T-helper 17 cell (primary cell): ENCODE data around the gene TOX3. TPM values are rescaled to one million over a fixed set of nuclear protein-coding genes. Genes with fewer than 3 reads are reported as not detected.

Source experiments
- ATAC-seq: fragments of 150-1000 bp; cut with Tn5 transposase; 2 replicates; pipeline ENCODE4 v1.10.0; 2021; ENCODE audit warnings: mild to moderate bottlenecking, moderate library complexity
- DNase-seq, 3 donors: peaks; one replicate each; pipeline versions ENCODE4 v3.0.0 to v3.0.0-alpha.2; 2020 to 2021
- H3K9me3 ChIP-seq: one replicate; pipeline ENCODE4 v1.7.0; 2013; ENCODE audit warnings: low read length, mild to moderate bottlenecking; ENCODE audit not compliant: control insufficient read depth, poor library complexity, severe bottlenecking
- H3K27ac Mint-ChIP-seq: one replicate; pipeline ENCODE4 v1.8.0; 2022; ENCODE audit warnings: mild to moderate bottlenecking, moderate library complexity, mixed read lengths
- H3K27me3 Mint-ChIP-seq: one replicate; pipeline ENCODE4 v1.8.0; 2022; ENCODE audit warnings: mixed read lengths
- H3K36me3 Mint-ChIP-seq: one replicate; pipeline ENCODE4 v1.8.0; 2022; ENCODE audit warnings: low read depth, mixed read lengths
- H3K4me1 Mint-ChIP-seq: one replicate; pipeline ENCODE4 v1.8.0; 2022; ENCODE audit warnings: mild to moderate bottlenecking, mixed read lengths
- H3K4me3 Mint-ChIP-seq: one replicate; pipeline ENCODE4 v1.8.0; 2022; ENCODE audit warnings: mild to moderate bottlenecking, moderate library complexity, mixed read lengths
- total RNA-seq, 4 donors: library from RNA in 2 of 4; stranded (reverse) in 2 of 4; gene quantifications; one replicate each; pipeline ENCODE4 v1.2.3 and lab custom pipeline; 2022 to 2026

The TOX3 gene
- total RNA-seq, 2 donors from 2014 or later: not detected

GRCh38 chr16:52488837-52489289 lies 58.1 kb downstream of the TOX3 start:
- H3K9me3 ChIP-seq: no peaks in the 10 kb centered on the region
- DNase-seq (no peak), ATAC-seq (no peak)
- no peak overlapping the region for H3K4me3 Mint-ChIP-seq
- no peak overlapping the region for H3K27ac Mint-ChIP-seq
- H3K4me1 Mint-ChIP-seq: no peaks in the 10 kb centered on the region
- H3K27me3 Mint-ChIP-seq: no peaks in the 10 kb centered on the region
- no peaks in the 10 kb centered on the region for H3K36me3 Mint-ChIP-seq

GRCh38 chr16:52487849-52488457 lies 59.0 kb downstream of the TOX3 start:
- ATAC-seq (no peak), DNase-seq (no peak)
- Mint-ChIP-seq H3K36me3 (no peaks in the 10 kb centered on the region), H3K4me3 (no peak overlapping the region), H3K27me3 (no peaks in the 10 kb centered on the region), H3K27ac (no peak overlapping the region), H3K4me1 (no peaks in the 10 kb centered on the region)
- no peaks in the 10 kb centered on the region for H3K9me3 ChIP-seq

- Mint-ChIP-seq H3K4me3 (no peak overlapping the region), H3K27me3 (no peaks in the 10 kb centered on the region), H3K36me3 (no peaks in the 10 kb centered on the region), H3K27ac (no peak overlapping the region), H3K4me1 (no peaks in the 10 kb centered on the region)
- H3K9me3 ChIP-seq: no peaks in the 10 kb centered on the region
- no peak for DNase-seq
- ATAC-seq: no peak
Measured at GRCh38 chr16:52480237-52480636, 66.7 kb downstream of the TOX3 start.

GRCh38 chr16:52476111-52476510 lies 70.8 kb downstream of the TOX3 start:
- H3K9me3 ChIP-seq: no peaks in the 10 kb centered on the region
- Mint-ChIP-seq H3K27ac (no peak overlapping the region), H3K27me3 (no peaks in the 10 kb centered on the region), H3K36me3 (no peaks in the 10 kb centered on the region), H3K4me3 (no peak overlapping the region), H3K4me1 (no peaks in the 10 kb centered on the region)
- ATAC-seq (no peak), DNase-seq (no peak)

- H3K9me3 ChIP-seq: no peaks in the 10 kb centered on the region
- Mint-ChIP-seq H3K27me3 (no peaks in the 10 kb centered on the region), H3K4me1 (no peaks in the 10 kb centered on the region), H3K36me3 (no peaks in the 10 kb centered on the region), H3K4me3 (no peak overlapping the region), H3K27ac (no peak overlapping the region)
- ATAC-seq: no peak
- DNase-seq: no peak
Measured at GRCh38 chr16:52474679-52475078, 72.3 kb downstream of the TOX3 start.

- Mint-ChIP-seq H3K27me3 (no peaks in the 10 kb centered on the region), H3K36me3 (no peaks in the 10 kb centered on the region), H3K4me1 (no peaks in the 10 kb centered on the region), H3K27ac (no peak overlapping the region), H3K4me3 (no peak overlapping the region)
- no peak for ATAC-seq
- DNase-seq: no peak
- H3K9me3 ChIP-seq: no peaks in the 10 kb centered on the region
Measured at GRCh38 chr16:52473096-52473495, 73.8 kb downstream of the TOX3 start.

GRCh38 chr16:52471650-52472370 lies 75.1 kb downstream of the TOX3 start:
- no peaks in the 10 kb centered on the region for H3K27me3 Mint-ChIP-seq
- no peak for DNase-seq
- no peaks in the 10 kb centered on the region for H3K36me3 Mint-ChIP-seq
- ATAC-seq: no peak
- H3K4me1 Mint-ChIP-seq: no peaks in the 10 kb centered on the region
- H3K27ac Mint-ChIP-seq: no peak overlapping the region
- no peaks in the 10 kb centered on the region for H3K9me3 ChIP-seq
- H3K4me3 Mint-ChIP-seq: no peak overlapping the region

- DNase-seq: no peak
- no peak for ATAC-seq
- Mint-ChIP-seq H3K27me3 (no peaks in the 10 kb centered on the region), H3K27ac (no peak overlapping the region), H3K4me3 (no peak overlapping the region), H3K4me1 (no peaks in the 10 kb centered on the region), H3K36me3 (no peaks in the 10 kb centered on the region)
- no peaks in the 10 kb centered on the region for H3K9me3 ChIP-seq
Measured at GRCh38 chr16:52470585-52470984, 76.4 kb downstream of the TOX3 start.

GRCh38 chr16:52469775-52470174 lies 77.2 kb downstream of the TOX3 start:
- Mint-ChIP-seq H3K27me3 (no peaks in the 10 kb centered on the region), H3K4me3 (no peak overlapping the region), H3K4me1 (no peaks in the 10 kb centered on the region), H3K27ac (no peak overlapping the region), H3K36me3 (no peaks in the 10 kb centered on the region)
- ATAC-seq (no peak), DNase-seq (no peak)
- no peaks in the 10 kb centered on the region for H3K9me3 ChIP-seq

GRCh38 chr16:52469091-52469490 lies 77.9 kb downstream of the TOX3 start:
- H3K4me3 Mint-ChIP-seq: no peak overlapping the region
- DNase-seq (no peak), ATAC-seq (no peak)
- no peaks in the 10 kb centered on the region for H3K27me3 Mint-ChIP-seq
- H3K9me3 ChIP-seq: no peaks in the 10 kb centered on the region
- no peak overlapping the region for H3K27ac Mint-ChIP-seq
- no peaks in the 10 kb centered on the region for H3K4me1 Mint-ChIP-seq
- no peaks in the 10 kb centered on the region for H3K36me3 Mint-ChIP-seq

GRCh38 chr16:52467753-52468152 lies 79.2 kb downstream of the TOX3 start:
- Mint-ChIP-seq H3K4me1 (no peaks in the 10 kb centered on the region), H3K27ac (no peak overlapping the region), H3K27me3 (no peaks in the 10 kb centered on the region), H3K36me3 (no peaks in the 10 kb centered on the region), H3K4me3 (no peak overlapping the region)
- ATAC-seq: no peak
- H3K9me3 ChIP-seq: no peaks in the 10 kb centered on the region
- DNase-seq: no peak

GRCh38 chr16:52466994-52467393 lies 79.9 kb downstream of the TOX3 start:
- no peaks in the 10 kb centered on the region for H3K9me3 ChIP-seq
- no peaks in the 10 kb centered on the region for H3K27me3 Mint-ChIP-seq
- H3K4me3 Mint-ChIP-seq: no peak overlapping the region
- H3K36me3 Mint-ChIP-seq: no peaks in the 10 kb centered on the region
- H3K27ac Mint-ChIP-seq: no peak overlapping the region
- DNase-seq: no peak
- no peak for ATAC-seq
- H3K4me1 Mint-ChIP-seq: no peaks in the 10 kb centered on the region

GRCh38 chr16:52465711-52466267 lies 81.2 kb downstream of the TOX3 start:
- Mint-ChIP-seq H3K4me1 (no peaks in the 10 kb centered on the region), H3K36me3 (no peaks in the 10 kb centered on the region), H3K27me3 (no peaks in the 10 kb centered on the region), H3K27ac (no peak overlapping the region), H3K4me3 (no peak overlapping the region)
- DNase-seq: no peak
- no peak for ATAC-seq
- H3K9me3 ChIP-seq: no peaks in the 10 kb centered on the region

- H3K9me3 ChIP-seq: no peaks in the 10 kb centered on the region
Measured at GRCh38 chr16:52463904-52464303, 83.0 kb downstream of the TOX3 start.

More at GRCh38 chr16:52463904-52464303, 83.0 kb downstream of the TOX3 start:
- no peak overlapping the region for H3K27ac Mint-ChIP-seq
- no peaks in the 10 kb centered on the region for H3K27me3 Mint-ChIP-seq
- no peak for ATAC-seq
- no peaks in the 10 kb centered on the region for H3K4me1 Mint-ChIP-seq
- H3K4me3 Mint-ChIP-seq: no peak overlapping the region
- DNase-seq: no peak
- no peaks in the 10 kb centered on the region for H3K36me3 Mint-ChIP-seq
